Fibroblast of skin of abdomen (primary cell): Measurements from ENCODE around the gene NDEL1.

ENCODE experiments used
- DNase-seq: peaks from one replicate; pipeline ENCODE4 v3.0.0-alpha.2; 2013

NDEL1 gene

GRCh38 chr17:8459107-8459506 lies 23.4 kb downstream of the NDEL1 start:
- DNase-seq = no peak

GRCh38 chr17:8459831-8460230 lies 24.1 kb downstream of the NDEL1 start:
- DNase-seq = no peak

- no peak for DNase-seq
These were observed 26.9 kb downstream of the NDEL1 start for GRCh38 chr17:8462564-8462963.

- peak; percentile 78 for DNase-seq
These were observed 27.4 kb downstream of the NDEL1 start for GRCh38 chr17:8463099-8463498.

GRCh38 chr17:8464941-8465340 lies 29.3 kb downstream of the NDEL1 start:
- no peak for DNase-seq

- no peak for DNase-seq
These were observed 29.7 kb downstream of the NDEL1 start for GRCh38 chr17:8465356-8465755.

GRCh38 chr17:8465759-8466158 lies 30.1 kb downstream of the NDEL1 start:
- DNase-seq = no peak

GRCh38 chr17:8466456-8466855 lies 30.8 kb downstream of the NDEL1 start:
- peak; percentile 68 for DNase-seq

- DNase-seq = no peak
These were observed 31.2 kb downstream of the NDEL1 start for GRCh38 chr17:8466873-8467272.

- no peak for DNase-seq
These were observed 31.8 kb downstream of the NDEL1 start for GRCh38 chr17:8467527-8467926.

- no peak for DNase-seq
These were observed 32.4 kb downstream of the NDEL1 start for GRCh38 chr17:8468127-8468526.

- DNase-seq = no peak
These were observed 33.3 kb downstream of the NDEL1 start for GRCh38 chr17:8468980-8469379.

- no peak for DNase-seq
These were observed 34.3 kb downstream of the NDEL1 start for GRCh38 chr17:8469964-8470363.

GRCh38 chr17:8470447-8471047 lies 34.9 kb downstream of the NDEL1 start:
- DNase-seq = no peak

- DNase-seq = no peak
These were observed 37.0 kb downstream of the NDEL1 start for GRCh38 chr17:8472663-8473062.

- DNase-seq = no peak
These were observed 37.9 kb downstream of the NDEL1 start for GRCh38 chr17:8473451-8474192.

- no peak for DNase-seq
These were observed 39.1 kb downstream of the NDEL1 start for GRCh38 chr17:8474826-8475225.

- DNase-seq = no peak
These were observed 39.5 kb downstream of the NDEL1 start for GRCh38 chr17:8475227-8475626.

GRCh38 chr17:8475781-8476180 lies 40.1 kb downstream of the NDEL1 start:
- no peak for DNase-seq

GRCh38 chr17:8476741-8477140 lies 41.1 kb downstream of the NDEL1 start:
- no peak for DNase-seq

- DNase-seq = no peak
These were observed 41.5 kb downstream of the NDEL1 start for GRCh38 chr17:8477171-8477570.

- DNase-seq = no peak
These were observed 42.2 kb downstream of the NDEL1 start for GRCh38 chr17:8477715-8478441.

- no peak for DNase-seq
These were observed 43.8 kb downstream of the NDEL1 start for GRCh38 chr17:8479431-8479947.
